Activated T-helper 1 cell treated with anti-CD3 and anti-CD28 coated beads, Interleukin-12 subunit alpha, Interleukin-12 subunit beta, Interleukin-2, Interleukin-4 antibody, amounts not matched to agents 30 ng/mL and 10 ng/mL and 1 ng/mL, durations not matched to agents 14 hours and 24 hours and 36 hours (primary cell): Measurements from ENCODE around the gene DLX6. TPM values are rescaled to one million over a fixed set of nuclear protein-coding genes. Genes with fewer than 3 reads are reported as not detected.
"Not testable (repeated sequence)": the region's sequence is repeated elsewhere in the genome, so short reads cannot be mapped to it uniquely, and the experiment has no call there.

Experiments
- DNase-seq: peaks from one replicate; pipeline ENCODE4 v3.0.0; 2021; ENCODE audit warnings: low spot score
- H3K27ac Mint-ChIP-seq: one replicate; pipeline ENCODE4 v1.8.0; 2021; ENCODE audit warnings: mild to moderate bottlenecking, mixed read lengths
- H3K27me3 Mint-ChIP-seq: one replicate; pipeline ENCODE4 v1.8.0; 2022; ENCODE audit warnings: mild to moderate bottlenecking, moderate library complexity, mixed read lengths; ENCODE audit not compliant: insufficient read depth
- H3K36me3 Mint-ChIP-seq: one replicate; pipeline ENCODE4 v1.8.0; 2021; ENCODE audit warnings: low read depth, mixed read lengths
- H3K4me1 Mint-ChIP-seq: one replicate; pipeline ENCODE4 v1.8.0; 2021; ENCODE audit warnings: low read depth, mixed read lengths
- H3K4me3 Mint-ChIP-seq: one replicate; pipeline ENCODE4 v1.8.0; 2021; ENCODE audit warnings: mild to moderate bottlenecking, moderate library complexity, mixed read lengths
- H3K9me3 Mint-ChIP-seq: one replicate; pipeline ENCODE4 v1.8.0; 2021; ENCODE audit warnings: mixed read lengths
- intact Hi-C: fragments of 100-400 bp; cut with micrococcal nuclease; formaldehyde crosslinking; loops from one replicate; pipeline ENCODE4 v1.15.1; 2024
- total RNA-seq: library from RNA; stranded (reverse); gene quantifications from 2 replicates; pipeline ENCODE4 v1.2.3, GENCODE V29; 2022

DLX6 gene
- total RNA-seq, 1 donor from 2014 or later, result not detected

DNA sequence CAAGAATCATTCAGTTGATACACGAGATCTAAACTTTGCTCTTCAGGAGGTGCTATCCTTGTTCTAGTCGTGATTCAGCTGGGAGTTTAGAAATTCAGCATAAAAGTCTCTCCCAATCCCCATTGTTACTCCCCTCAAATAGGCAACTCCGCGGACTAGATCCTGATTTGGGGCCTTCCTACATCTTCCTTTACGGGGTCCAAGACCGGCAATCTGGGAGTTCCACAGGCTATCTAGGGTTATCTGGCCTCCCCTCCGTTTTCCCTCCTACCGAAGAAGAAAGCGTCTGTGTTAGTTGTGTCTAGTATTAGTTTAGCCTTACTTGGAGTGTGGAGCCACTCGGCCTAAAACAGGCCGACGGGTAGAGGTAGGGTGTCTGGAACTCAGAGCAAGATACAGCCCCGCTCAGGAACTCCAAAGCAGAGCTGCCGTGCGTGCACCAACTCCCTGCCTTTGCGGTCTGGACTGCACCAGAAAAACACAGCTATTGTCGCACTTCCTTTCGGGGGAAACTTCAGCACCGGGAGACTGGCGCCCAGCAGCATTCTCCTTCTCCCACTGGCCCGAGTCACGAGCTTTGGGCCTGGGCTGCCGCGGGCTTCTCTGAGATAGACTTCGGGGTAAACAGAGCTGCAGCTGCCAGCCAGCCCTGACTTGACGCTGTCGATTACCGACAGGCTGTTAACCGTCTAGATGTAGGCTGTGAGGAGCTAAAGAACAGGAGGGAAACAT, 20.8 kb downstream of the DLX6 start:
- DNase-seq, result no peak
- no peak overlapping the region for H3K4me3 Mint-ChIP-seq
- H3K9me3 Mint-ChIP-seq, result no peaks in the 10 kb centered on the region
- intact Hi-C loops, result loop anchor here (5.0 kb wide), 1 partner anchor 34 kb away; no protein-coding TSS in a partner anchor
- peaks cover 27% of the 10 kb centered on the region for H3K4me1 Mint-ChIP-seq
- peaks cover 8% of the 10 kb centered on the region for H3K36me3 Mint-ChIP-seq
- H3K27me3 Mint-ChIP-seq, result peaks cover 74% of the 10 kb centered on the region
- no peak overlapping the region for H3K27ac Mint-ChIP-seq

DNA sequence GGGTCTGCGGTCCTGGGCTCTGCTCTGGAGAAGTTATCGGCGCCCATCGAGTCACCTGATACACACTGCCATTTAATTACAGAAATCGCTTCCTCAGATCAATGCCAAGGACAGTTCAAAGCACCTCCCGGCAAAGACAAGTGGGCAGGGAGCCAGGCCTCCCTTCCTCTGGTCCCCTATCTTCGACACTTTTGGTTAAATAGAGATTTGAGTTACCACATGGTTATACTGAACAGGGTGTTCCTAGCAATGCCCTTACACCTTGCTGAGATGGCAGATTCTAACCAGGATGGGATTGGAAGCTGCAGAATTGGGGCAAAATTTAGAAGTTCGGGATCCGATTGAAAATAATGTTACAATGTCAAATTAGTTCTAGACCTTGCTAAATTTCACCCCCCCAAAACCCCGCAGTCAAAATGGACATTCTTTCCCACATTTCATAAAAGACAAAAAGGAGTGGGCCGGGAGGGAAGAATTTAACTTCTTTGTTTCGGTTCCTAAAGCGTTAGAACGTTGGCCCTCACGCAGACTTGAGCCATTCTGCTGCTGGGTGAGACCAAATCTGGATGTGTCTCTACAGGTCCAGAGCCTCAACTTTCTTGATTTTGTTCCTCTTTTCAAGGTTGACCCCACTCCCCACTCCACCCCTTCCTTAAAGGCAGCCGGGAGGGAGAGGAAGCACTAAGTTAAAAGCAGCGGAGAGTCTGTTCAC, 21.5 kb downstream of the DLX6 start:
- intact Hi-C loops, result loop anchor here (1.0 to 5.0 kb wide), 4 partner anchors 35 to 1111 kb away; no protein-coding TSS in a partner anchor
- H3K36me3 Mint-ChIP-seq, result peaks cover 8% of the 10 kb centered on the region
- no peaks in the 10 kb centered on the region for H3K9me3 Mint-ChIP-seq
- peaks cover 73% of the 10 kb centered on the region for H3K27me3 Mint-ChIP-seq
- peaks cover 27% of the 10 kb centered on the region for H3K4me1 Mint-ChIP-seq
- no peak for DNase-seq
- H3K4me3 Mint-ChIP-seq, result peak overlapping the region; percentile 20
- no peak overlapping the region for H3K27ac Mint-ChIP-seq

DNA sequence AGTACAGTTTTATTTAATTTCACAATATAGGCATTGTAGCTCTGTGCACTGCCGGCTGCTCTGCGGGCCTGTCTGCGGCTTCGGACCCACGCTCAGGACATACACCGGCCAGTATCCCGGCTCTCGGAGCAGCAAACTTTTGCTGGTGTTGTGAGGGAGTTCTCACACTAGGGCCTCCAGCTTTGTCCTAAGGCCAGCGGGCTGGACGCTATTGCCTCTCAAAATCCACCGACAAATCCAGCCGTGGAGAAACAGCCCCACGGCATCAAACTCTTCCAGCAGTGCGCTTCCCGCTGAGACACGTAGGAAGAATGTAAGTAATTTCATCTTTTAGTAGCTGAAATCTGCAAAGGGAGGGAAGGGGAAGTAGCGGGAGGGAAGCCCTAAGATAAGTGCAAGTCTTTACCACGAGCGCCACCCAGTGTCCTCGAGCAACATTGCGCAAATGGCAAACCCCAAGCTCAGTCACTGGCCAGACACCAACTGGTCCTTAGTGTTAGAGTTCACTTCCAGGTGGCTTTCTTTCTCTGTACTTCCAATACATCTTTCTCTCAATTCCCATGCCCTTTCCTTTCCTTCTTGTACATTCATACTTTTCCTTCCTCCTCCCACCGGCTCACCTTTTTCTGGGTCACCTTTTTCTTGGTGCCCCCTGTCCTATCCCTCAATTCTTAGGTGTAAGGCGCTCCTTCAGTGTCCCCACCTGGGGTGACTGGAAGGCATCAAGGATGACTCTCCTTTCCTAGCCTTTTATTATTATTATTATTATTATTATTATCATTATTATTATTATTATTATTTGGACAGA, 22.3 kb downstream of the DLX6 start:
- Mint-ChIP-seq H3K36me3 (peaks cover 6% of the 10 kb centered on the region), H3K4me1 (peaks cover 22% of the 10 kb centered on the region), H3K27me3 (peaks cover 68% of the 10 kb centered on the region), H3K9me3 (no peaks in the 10 kb centered on the region), H3K4me3 (peak overlapping the region; percentile 20), H3K27ac (no peak overlapping the region)
- intact Hi-C loops, result loop anchor here (1.0 to 5.0 kb wide), 4 partner anchors 35 to 1111 kb away; no protein-coding TSS in a partner anchor
- peak; percentile 34 for DNase-seq

DNA sequence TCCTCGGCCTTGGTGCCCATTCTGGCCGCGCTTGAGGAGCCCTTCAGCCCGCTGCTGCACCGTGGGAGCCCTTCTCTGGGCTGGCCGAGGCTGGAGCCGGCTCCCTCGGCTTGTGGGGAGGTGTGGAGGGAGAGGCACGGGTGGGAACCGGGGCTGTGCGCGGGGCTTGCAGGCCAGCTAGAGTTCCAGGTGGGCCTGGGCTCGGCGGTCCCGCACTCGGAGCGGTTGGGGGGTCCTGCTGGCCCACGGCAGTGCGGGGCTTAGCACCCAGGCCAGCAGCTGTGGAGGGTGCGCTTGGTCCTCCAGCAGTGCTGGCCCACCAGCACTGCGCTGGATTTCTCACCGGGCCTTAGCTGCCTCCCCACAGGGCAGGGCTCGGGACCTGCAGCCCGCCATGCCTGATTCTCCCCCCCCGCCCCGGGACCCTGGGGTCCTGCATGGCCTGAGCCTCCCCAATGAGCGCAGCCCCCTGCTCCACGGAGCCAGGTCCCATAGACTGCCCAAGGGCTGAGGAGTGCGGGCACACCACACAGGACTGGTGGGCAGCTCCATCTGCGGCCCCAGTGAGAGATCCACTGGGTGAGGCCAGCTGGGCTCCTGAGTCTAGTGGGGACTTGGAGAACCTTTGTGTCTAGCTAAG, 29.0 kb downstream of the DLX6 start:
- H3K27ac Mint-ChIP-seq, H3K36me3 Mint-ChIP-seq, intact Hi-C loops, H3K9me3 Mint-ChIP-seq, DNase-seq, H3K4me1 Mint-ChIP-seq, H3K4me3 Mint-ChIP-seq: not testable (repeated sequence)
- H3K27me3 Mint-ChIP-seq, result peaks cover 19% of the 10 kb centered on the region

DNA sequence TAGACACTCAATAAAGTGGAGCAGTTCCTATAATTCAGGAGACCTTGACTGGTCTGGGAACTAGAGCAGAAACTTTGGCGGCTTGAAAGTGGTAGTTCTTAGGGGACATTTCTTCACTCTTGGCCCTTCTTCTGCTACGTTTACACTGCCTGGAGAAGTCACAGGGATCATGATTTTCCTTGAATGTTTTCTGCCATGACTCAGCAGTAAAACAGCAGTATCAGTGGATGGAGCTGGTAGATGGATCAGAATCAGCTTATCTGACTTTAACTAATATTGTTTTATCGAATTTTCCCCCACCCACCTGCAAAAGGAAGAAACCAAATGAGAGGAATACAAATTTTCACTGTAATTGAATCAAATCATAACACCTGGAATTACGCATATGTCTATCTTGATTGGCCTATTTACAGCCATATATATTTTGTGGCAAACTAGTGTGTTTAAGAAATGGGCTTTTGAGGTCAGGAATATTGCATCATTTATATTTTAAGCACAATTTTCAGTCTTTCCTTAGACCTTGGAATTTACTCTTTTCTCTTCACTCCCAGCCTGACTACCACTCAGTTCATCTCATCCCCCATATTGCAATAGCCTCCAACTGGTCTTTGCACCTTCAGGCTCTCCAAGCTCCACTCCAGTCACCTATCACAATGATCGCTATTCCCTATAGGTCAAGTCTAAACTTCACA, 34.2 kb downstream of the DLX6 start:
- H3K4me3 Mint-ChIP-seq, result no peak overlapping the region
- no peaks in the 10 kb centered on the region for H3K4me1 Mint-ChIP-seq
- H3K27ac Mint-ChIP-seq, result no peak overlapping the region
- H3K27me3 Mint-ChIP-seq, result peaks cover 15% of the 10 kb centered on the region
- no peaks in the 10 kb centered on the region for H3K36me3 Mint-ChIP-seq
- H3K9me3 Mint-ChIP-seq, result no peaks in the 10 kb centered on the region
- no peak for DNase-seq
- intact Hi-C loops, result no loop called here

DNA sequence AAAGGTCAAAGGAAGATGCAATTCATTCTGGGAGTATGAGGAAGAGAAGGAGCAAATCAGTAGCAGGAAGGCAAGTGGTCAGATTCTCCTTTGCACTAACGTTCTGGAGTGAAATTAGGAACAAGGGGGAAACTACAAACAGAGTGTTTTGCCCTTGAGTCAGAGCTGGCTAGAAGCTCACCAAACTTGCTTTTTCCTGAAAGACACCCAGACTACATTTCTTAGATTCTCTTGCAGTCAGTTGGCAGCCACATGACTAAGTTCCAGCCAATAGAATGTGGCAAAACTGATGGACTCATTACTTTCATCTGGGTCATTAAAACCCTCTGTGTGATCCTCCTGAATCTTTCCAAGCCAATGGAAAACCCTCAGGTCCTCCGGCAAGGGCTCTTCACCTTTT, 37.9 kb downstream of the DLX6 start:
- Mint-ChIP-seq H3K4me1 (no peaks in the 10 kb centered on the region), H3K9me3 (no peaks in the 10 kb centered on the region), H3K27ac (no peak overlapping the region), H3K27me3 (peaks cover 11% of the 10 kb centered on the region), H3K36me3 (no peaks in the 10 kb centered on the region), H3K4me3 (no peak overlapping the region)
- intact Hi-C loops, result no loop called here
- DNase-seq, result no peak

Other genes starting within 250 kb of the DLX6 start
- not detected in 2 replicates for gene DLX5, start 19.3 kb downstream of the DLX6 start, total RNA-seq
- gene SDHAF3, start 112.1 kb downstream of the DLX6 start, total RNA-seq, result 24.1 and 25.4 TPM in 2 replicates